Prostate gland (tissue), 2 donors: Measurements from ENCODE around the gene MAP3K15. TPM values are rescaled to one million over a fixed set of nuclear protein-coding genes. Genes with fewer than 3 reads are reported as not detected.

ENCODE experiments used
- DNase-seq: peaks from one replicate; pipeline ENCODE4 v3.0.0-alpha.2; 2019; ENCODE audit warnings: low spot score
- H3K27ac ChIP-seq, 2 donors: fragments of 200-600 bp; sonication (generic); 2 replicates each; pipeline ENCODE4 v1.5.1; 2017 to 2019
- H3K27me3 ChIP-seq: fragments of 200-600 bp; sonication (generic); replicated peaks from 2 replicates; pipeline ENCODE4 v1.5.1; 2019; ENCODE audit not compliant: insufficient read depth
- H3K36me3 ChIP-seq, 2 donors: fragments of 200-600 bp; sonication (generic); 1 replicate in 1 of 2; 2 replicates in 1 of 2; pipeline versions ENCODE4 v1.5.1 to v1.8.1; 2017 to 2019
- H3K4me1 ChIP-seq: fragments of 200-600 bp; sonication (generic); replicated peaks from 2 replicates; pipeline ENCODE4 v1.5.1; 2019
- H3K4me3 ChIP-seq, 2 donors: fragments of 200-600 bp; sonication (generic); 2 replicates each; pipeline ENCODE4 v1.5.1; 2017 to 2019
- H3K9me3 ChIP-seq: fragments of 200-600 bp; sonication (generic); 2 replicates; pipeline ENCODE4 v1.5.1; 2017
- CTCF ChIP-seq, 4 experiments: fragments of 200-600 bp in 2 of 4; fragments of 450-650 bp in 2 of 4; sonication (generic) in 2 of 4; IDR thresholded peaks; 1 replicate in 3 of 4; 2 replicates in 1 of 4; pipeline ENCODE4 v1.5.1; 2016 to 2019; ENCODE audit warnings: antibody characterized with exemption in 4 of 4, mild to moderate bottlenecking in 2 of 4, moderate library complexity in 2 of 4
- POLR2A ChIP-seq: fragments of 450-650 bp; IDR thresholded peaks from one replicate; pipeline ENCODE4 v1.6.1; 2016; ENCODE audit warnings: antibody characterized with exemption, mild to moderate bottlenecking
- POLR2AphosphoS5 ChIP-seq: sonication (generic); formaldehyde crosslinking; IDR thresholded peaks from one replicate; pipeline ENCODE4 v1.6.1; 2017; ENCODE audit warnings: antibody characterized with exemption
- WGBS: methylation state at CpG from one replicate; pipeline ENCODE4 v1.1.5; 2018; 5-methylcytosine and 5-hydroxymethylcytosine counted together
- intact Hi-C: fragments of 100-400 bp; cut with DNase I; formaldehyde crosslinking; loops from one replicate; pipeline ENCODE4 v1.14.2; 2022
- total RNA-seq, 2 donors: library from RNA; depleted of rRNA; stranded (reverse); fragments of >200 nt; gene quantifications; one replicate each; pipeline ENCODE4 v1.1.0, GENCODE V29; 2016

MAP3K15 gene
- total RNA-seq, 2 donors from 2014 or later = 0.09 to 1.4 TPM

- Histone ChIP-seq H3K4me3 (no peak overlapping the region), H3K9me3 (no peaks in the 10 kb centered on the region), H3K36me3 (no peaks in the 10 kb centered on the region), H3K4me1 (no peaks in the 10 kb centered on the region), H3K27ac (no peak overlapping the region), H3K27me3 (no peaks in the 10 kb centered on the region)
- intact Hi-C loops = no loop called here
- no peak for DNase-seq
- TF ChIP-seq CTCF (IDR thresholded peaks at IDR 0.05) (no peak), POLR2AphosphoS5 (no peak), POLR2A (no peak)
- WGBS = 73% methylated on average over 3 of the region's 4 CpGs
Measured at GRCh38 chrX:19392703-19393102, 122.6 kb downstream of the MAP3K15 start.

GRCh38 chrX:19392078-19392477 is 123.2 kb downstream of the MAP3K15 start:
- Histone ChIP-seq H3K36me3 (no peaks in the 10 kb centered on the region), H3K9me3 (no peaks in the 10 kb centered on the region), H3K4me3 (no peak overlapping the region), H3K4me1 (no peaks in the 10 kb centered on the region), H3K27me3 (no peaks in the 10 kb centered on the region), H3K27ac (no peak overlapping the region)
- TF ChIP-seq POLR2AphosphoS5 (no peak), POLR2A (no peak), CTCF (IDR thresholded peaks at IDR 0.05) (no peak)
- intact Hi-C loops = no loop called here
- no peak for DNase-seq
- WGBS = 88% methylated on average over 12 of the region's 12 CpGs

- TF ChIP-seq CTCF (IDR thresholded peaks at IDR 0.05) (no peak), POLR2A (no peak), POLR2AphosphoS5 (no peak)
Measured at GRCh38 chrX:19389227-19389845, 126.0 kb downstream of the MAP3K15 start.

GRCh38 chrX:19388741-19389140 is 126.6 kb downstream of the MAP3K15 start:
- no peak for DNase-seq
- WGBS = 77% methylated on average over 8 of the region's 8 CpGs

More at GRCh38 chrX:19389227-19389845, 126.0 kb downstream of the MAP3K15 start:
- H3K4me3 ChIP-seq = no peak overlapping the region
- no peaks in the 10 kb centered on the region for H3K27me3 ChIP-seq
- no peaks in the 10 kb centered on the region for H3K9me3 ChIP-seq
- no peaks in the 10 kb centered on the region for H3K4me1 ChIP-seq
- no peak overlapping the region for H3K27ac ChIP-seq
- DNase-seq = no peak
- WGBS = 27% methylated on average over 4 of the region's 4 CpGs
- intact Hi-C loops = no loop called here
- no peaks in the 10 kb centered on the region for H3K36me3 ChIP-seq

More at GRCh38 chrX:19388741-19389140, 126.6 kb downstream of the MAP3K15 start:
- H3K27me3 ChIP-seq = no peaks in the 10 kb centered on the region
- H3K4me1 ChIP-seq = no peaks in the 10 kb centered on the region
- H3K36me3 ChIP-seq = no peaks in the 10 kb centered on the region
- H3K27ac ChIP-seq = no peak overlapping the region
- no peak for TF ChIP-seq POLR2AphosphoS5
- no peak for TF ChIP-seq POLR2A
- TF ChIP-seq CTCF (IDR thresholded peaks at IDR 0.05) = no peak
- no peaks in the 10 kb centered on the region for H3K9me3 ChIP-seq
- intact Hi-C loops = no loop called here
- H3K4me3 ChIP-seq = no peak overlapping the region
